ENCODE results near the gene NTN1.

DNA sequence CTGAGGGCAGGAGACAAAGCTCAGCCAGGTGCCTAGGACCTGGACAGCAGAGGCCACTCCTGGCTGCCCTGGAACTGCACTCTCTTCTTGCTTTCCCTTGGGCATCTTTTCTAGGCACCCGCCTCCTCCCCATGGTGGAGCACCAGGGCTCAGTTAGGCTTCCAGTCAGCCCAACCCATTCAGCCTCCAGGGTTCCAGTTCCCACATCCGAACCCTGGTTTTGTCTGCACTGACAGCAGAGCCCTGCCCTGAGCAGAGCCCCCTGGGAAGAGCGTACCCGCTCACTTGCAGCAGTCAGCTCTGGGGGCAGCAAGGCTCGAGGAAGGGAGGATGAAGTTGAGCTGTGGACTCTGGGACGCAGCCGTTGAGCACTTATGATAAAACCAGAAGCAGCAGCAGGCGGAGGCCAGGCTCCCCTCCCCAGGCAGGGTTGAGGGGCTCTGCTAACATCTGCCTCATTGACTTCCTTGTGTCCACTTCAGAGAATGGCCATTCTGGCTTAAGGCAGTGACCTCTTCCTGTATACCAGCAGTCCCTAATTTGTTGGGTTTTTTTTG, 213.2 kb downstream of the NTN1 start:
- TF ChIP-seq CTCF (IDR thresholded peaks at IDR 0.05) (no peak), POLR2A (IDR thresholded peaks at IDR 0.05) (no peak), EP300 (IDR thresholded peaks at IDR 0.05) (no peak)
